ENCODE results near the gene RETNLB. TPM values are rescaled to one million over a fixed set of nuclear protein-coding genes. Genes with fewer than 3 reads are reported as not detected.

Gene RETNLB
- total RNA-seq, 2 experiments from 2014 or later = not detected

DNA sequence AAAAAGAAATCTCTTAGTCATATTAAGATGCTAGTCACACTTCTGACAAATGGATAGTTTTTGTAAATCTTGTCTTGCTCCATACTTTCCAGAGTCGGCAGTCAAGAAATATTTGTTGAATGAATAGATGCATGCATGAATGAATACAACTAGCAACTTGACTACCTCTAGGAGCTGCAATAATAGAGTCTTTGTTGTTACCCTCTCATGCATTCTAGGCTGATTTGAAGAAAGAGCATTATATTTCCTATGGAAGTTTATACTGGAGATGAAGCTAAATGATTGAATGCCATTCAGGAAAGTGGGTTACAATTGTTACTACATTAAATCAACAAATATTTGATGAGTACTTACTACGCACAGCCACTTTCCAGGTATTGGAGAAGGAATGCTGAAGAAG is 47.2 kb upstream of the RETNLB start:
- ATAC-seq (ENCODE audit: poor library complexity) = no peak
- Mint-ChIP-seq H3K36me3 (ENCODE audit: low read depth) (no peaks in the 10 kb centered on the region), H3K27ac (peak overlapping the region; percentile 76), H3K4me1 (ENCODE audit: low read depth) (peaks cover 33% of the 10 kb centered on the region), H3K9me3 (peaks cover 10% of the 10 kb centered on the region), H3K27me3 (no peaks in the 10 kb centered on the region), H3K4me3 (no peak overlapping the region)
- Histone ChIP-seq H3K4me3 (ENCODE audit: low read length) (no peak overlapping the region), H3K27me3 (ENCODE audit: control insufficient read depth in 1 of 2, insufficient read depth in 2 of 2, low read length in 2 of 2) (no peaks in the 10 kb centered on the region), H3K9me3 (ENCODE audit: control insufficient read depth in 1 of 2, insufficient read depth in 1 of 2, low read length in 2 of 2) (no peaks in the 10 kb centered on the region), H3K4me1 (ENCODE audit: insufficient read depth, low read length) (peaks cover 8% of the 10 kb centered on the region), H3K36me3 (ENCODE audit: insufficient read depth, low read length) (no peaks in the 10 kb centered on the region), H3K27ac (ENCODE audit: low read depth in 1 of 2, low read length in 2 of 2) (no peak overlapping the region)
- POLR2A ChIA-PET = no interaction called here
- CTCF ChIA-PET = interaction anchor here (0.6 kb wide), 1 partner anchor 19 kb away, joined by 3 read pairs; no protein-coding TSS in a partner anchor
- DNase-seq = no peak
- TF ChIP-seq, protein P1, sequence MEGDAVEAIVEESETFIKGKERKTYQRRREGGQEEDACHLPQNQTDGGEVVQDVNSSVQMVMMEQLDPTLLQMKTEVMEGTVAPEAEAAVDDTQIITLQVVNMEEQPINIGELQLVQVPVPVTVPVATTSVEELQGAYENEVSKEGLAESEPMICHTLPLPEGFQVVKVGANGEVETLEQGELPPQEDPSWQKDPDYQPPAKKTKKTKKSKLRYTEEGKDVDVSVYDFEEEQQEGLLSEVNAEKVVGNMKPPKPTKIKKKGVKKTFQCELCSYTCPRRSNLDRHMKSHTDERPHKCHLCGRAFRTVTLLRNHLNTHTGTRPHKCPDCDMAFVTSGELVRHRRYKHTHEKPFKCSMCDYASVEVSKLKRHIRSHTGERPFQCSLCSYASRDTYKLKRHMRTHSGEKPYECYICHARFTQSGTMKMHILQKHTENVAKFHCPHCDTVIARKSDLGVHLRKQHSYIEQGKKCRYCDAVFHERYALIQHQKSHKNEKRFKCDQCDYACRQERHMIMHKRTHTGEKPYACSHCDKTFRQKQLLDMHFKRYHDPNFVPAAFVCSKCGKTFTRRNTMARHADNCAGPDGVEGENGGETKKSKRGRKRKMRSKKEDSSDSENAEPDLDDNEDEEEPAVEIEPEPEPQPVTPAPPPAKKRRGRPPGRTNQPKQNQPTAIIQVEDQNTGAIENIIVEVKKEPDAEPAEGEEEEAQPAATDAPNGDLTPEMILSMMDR (IDR thresholded peaks at IDR 0.05) = no peak
- intact Hi-C loops (cut with DNase I, micrococcal nuclease) = no loop called here

DNA sequence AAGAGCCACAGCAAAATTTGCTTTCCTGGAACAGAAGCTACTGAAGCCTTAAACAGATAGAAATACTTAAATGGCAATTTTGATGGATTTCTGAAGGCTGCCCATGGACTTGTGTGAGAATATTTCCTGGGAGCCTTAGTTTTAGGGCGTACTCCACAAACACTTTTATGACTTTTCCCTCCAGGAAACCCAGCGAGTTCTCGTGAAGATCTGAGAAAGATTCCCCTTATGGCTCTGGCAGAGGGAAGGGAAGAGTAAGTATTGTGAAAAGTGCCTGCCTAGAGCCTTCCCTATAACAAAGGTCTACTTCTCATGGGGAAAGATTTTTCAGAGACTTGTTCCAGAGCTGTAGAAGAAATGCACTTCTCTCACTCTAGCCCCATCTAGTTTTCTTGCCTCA is 34.3 kb upstream of the RETNLB start:
- ChIA-PET POLR2A (no interaction called here), CTCF (no interaction called here)
- Histone ChIP-seq H3K36me3 (ENCODE audit: insufficient read depth, low read length) (no peaks in the 10 kb centered on the region), H3K4me1 (ENCODE audit: insufficient read depth, low read length) (no peaks in the 10 kb centered on the region), H3K4me3 (ENCODE audit: low read length) (no peak overlapping the region), H3K27ac (ENCODE audit: low read depth in 1 of 2, low read length in 2 of 2) (no peak overlapping the region), H3K27me3 (ENCODE audit: control insufficient read depth in 1 of 2, insufficient read depth in 2 of 2, low read length in 2 of 2) (no peaks in the 10 kb centered on the region), H3K9me3 (ENCODE audit: control insufficient read depth in 1 of 2, insufficient read depth in 1 of 2, low read length in 2 of 2) (no peaks in the 10 kb centered on the region)
- Mint-ChIP-seq H3K4me1 (ENCODE audit: low read depth) (no peaks in the 10 kb centered on the region), H3K27me3 (no peaks in the 10 kb centered on the region), H3K36me3 (ENCODE audit: low read depth) (no peaks in the 10 kb centered on the region), H3K4me3 (no peak overlapping the region), H3K9me3 (no peaks in the 10 kb centered on the region), H3K27ac (no peak overlapping the region)
- DNase-seq (no peak), ATAC-seq (ENCODE audit: poor library complexity) (no peak)
- intact Hi-C loops (cut with DNase I, micrococcal nuclease) = no loop called here
- TF ChIP-seq, protein P1 (IDR thresholded peaks at IDR 0.05) = no peak

DNA sequence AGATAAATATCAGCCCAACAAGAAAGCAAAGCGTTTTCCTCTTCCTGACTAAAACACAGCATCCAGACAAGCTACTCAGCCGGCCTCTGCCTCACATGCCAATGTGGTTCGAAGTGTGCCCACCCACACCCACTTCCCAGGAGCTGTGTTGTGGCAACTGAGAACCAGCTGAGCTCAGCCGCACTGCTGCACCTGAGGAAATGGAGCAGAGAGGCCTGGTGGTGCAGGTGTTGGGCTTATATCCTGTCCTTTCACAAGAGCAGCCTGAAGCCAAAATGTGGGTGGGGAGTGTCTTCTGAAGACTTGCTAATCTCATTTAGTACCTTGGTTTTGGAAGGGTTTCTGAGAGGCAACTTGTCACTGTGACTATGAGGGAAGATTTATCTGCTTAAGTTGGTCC is 23.0 kb upstream of the RETNLB start:
- intact Hi-C loops (cut with DNase I, micrococcal nuclease) = loop anchor here in 1 of 2 experiments (10.0 kb wide), 1 partner anchor 55 kb away; no protein-coding TSS in a partner anchor
- ATAC-seq (ENCODE audit: poor library complexity) = peak; percentile 88
- Histone ChIP-seq H3K4me3 (ENCODE audit: low read length) (no peak overlapping the region), H3K4me1 (ENCODE audit: insufficient read depth, low read length) (peaks cover 10% of the 10 kb centered on the region), H3K36me3 (ENCODE audit: insufficient read depth, low read length) (no peaks in the 10 kb centered on the region), H3K27me3 (ENCODE audit: control insufficient read depth in 1 of 2, insufficient read depth in 2 of 2, low read length in 2 of 2) (no peaks in the 10 kb centered on the region), H3K9me3 (ENCODE audit: control insufficient read depth in 1 of 2, insufficient read depth in 1 of 2, low read length in 2 of 2) (no peaks in the 10 kb centered on the region), H3K27ac (ENCODE audit: low read depth in 1 of 2, low read length in 2 of 2) (no peak overlapping the region)
- H3K4me1 Mint-ChIP-seq (ENCODE audit: low read depth) = peaks cover 45% of the 10 kb centered on the region
- TF ChIP-seq, protein P1 (IDR thresholded peaks at IDR 0.05) = no peak
- H3K9me3 Mint-ChIP-seq = no peaks in the 10 kb centered on the region
- peak overlapping the region; percentile 43 for H3K27ac Mint-ChIP-seq
- DNase-seq = peak in 11 of 14 experiments; percentile 7 to 75 (median 21)
- ChIA-PET POLR2A (interaction anchor here (0.9 to 1.3 kb wide), 4 partner anchors 19 to 113 kb away, joined by 3 to 5 read pairs (median 4); no protein-coding TSS in a partner anchor), CTCF (no interaction called here)
- no peaks in the 10 kb centered on the region for H3K27me3 Mint-ChIP-seq
- no peaks in the 10 kb centered on the region for H3K36me3 Mint-ChIP-seq (ENCODE audit: low read depth)
- H3K4me3 Mint-ChIP-seq = no peak overlapping the region
